KMS-11 (cell line): ENCODE results near the gene RHBDD2.
A peak's percentile ranks its signal among the peaks of the same experiment; 100 is the strongest.
"Not testable (repeated sequence)": the region's sequence is repeated elsewhere in the genome, so short reads cannot be mapped to it uniquely, and the experiment has no call there.

Experiments
- H2AFZ ChIP-seq: fragments of 200-600 bp; sonication (generic); 2 replicates; pipeline ENCODE4 v1.6.1; 2016; ENCODE audit warnings: antibody characterized with exemption, mixed run types, low read depth
- H3K27ac ChIP-seq: fragments of 200-600 bp; sonication (generic); 2 replicates; pipeline ENCODE4 v1.6.1; 2016; ENCODE audit warnings: mild to moderate bottlenecking, mixed run types
- H3K27me3 ChIP-seq: fragments of 200-600 bp; sonication (generic); 2 replicates; pipeline ENCODE4 v1.6.1; 2017; ENCODE audit warnings: mild to moderate bottlenecking, low read depth, mixed run types, moderate library complexity; ENCODE audit not compliant: insufficient read depth
- H3K36me3 ChIP-seq: fragments of 200-600 bp; sonication (generic); 2 replicates; pipeline ENCODE4 v1.6.1; 2017; ENCODE audit warnings: mild to moderate bottlenecking, mixed run types; ENCODE audit not compliant: insufficient read depth
- H3K4me1 ChIP-seq: fragments of 200-600 bp; sonication (generic); 2 replicates; pipeline ENCODE4 v1.6.1; 2016; ENCODE audit warnings: mild to moderate bottlenecking, low read depth, mixed run types; ENCODE audit not compliant: poor library complexity, severe bottlenecking
- H3K4me2 ChIP-seq: fragments of 200-600 bp; sonication (generic); 2 replicates; pipeline ENCODE4 v1.7.0; 2016; ENCODE audit warnings: mild to moderate bottlenecking, mixed run types
- H3K4me3 ChIP-seq: fragments of 200-600 bp; sonication (generic); IDR thresholded peaks from 2 replicates; pipeline ENCODE4 v1.6.1; 2017; ENCODE audit warnings: low read depth, low read length, mixed read lengths; ENCODE audit not compliant: insufficient read depth
- H3K79me2 ChIP-seq: fragments of 200-600 bp; sonication (generic); 2 replicates; pipeline ENCODE4 v1.6.1; 2016; ENCODE audit warnings: low read depth, mixed run types; ENCODE audit not compliant: insufficient read depth
- H3K9ac ChIP-seq: fragments of 200-600 bp; sonication (generic); 2 replicates; pipeline ENCODE4 v1.6.1; 2016; ENCODE audit warnings: mild to moderate bottlenecking, mixed run types
- H4K20me1 ChIP-seq: fragments of 200-600 bp; sonication (generic); 2 replicates; pipeline ENCODE4 v1.6.1; 2016; ENCODE audit warnings: mild to moderate bottlenecking, mixed run types; ENCODE audit not compliant: insufficient read depth
- CTCF ChIP-seq: fragments of 200-600 bp; sonication (generic); conservative IDR thresholded peaks from 2 replicates; pipeline ENCODE4 v1.6.1; 2017; ENCODE audit warnings: low read depth, mild to moderate bottlenecking, antibody characterized with exemption, low read length, moderate library complexity, mixed read lengths

The RHBDD2 gene

GRCh38 chr7:75878769-75879611 is at the start of gene RHBDD2:
RHBDD2 (plus strand) TSS chr7:75879034; CDS start chr7:75879083, 49 bp downstream.
- peaks cover 21% of the 10 kb centered on the region for H3K79me2 ChIP-seq
- peak within 1 kb of the TSS; percentile 69 for H2AFZ ChIP-seq
- H4K20me1 ChIP-seq, result no peaks in the 10 kb centered on the region
- peaks cover 55% of the 10 kb centered on the region for H3K4me1 ChIP-seq
- peaks cover 13% of the 10 kb centered on the region; the same call in 1 of the 2 replicates for H3K36me3 ChIP-seq
- peak within 1 kb of the TSS; percentile 30; the same call in 1 of the 2 replicates for H3K27ac ChIP-seq
- no peaks in the 10 kb centered on the region for H3K27me3 ChIP-seq
- no peak for TF ChIP-seq CTCF
- H3K9ac ChIP-seq, result peak within 1 kb of the TSS; percentile 59; the same call in 1 of the 2 replicates
- peak within 1 kb of the TSS; percentile 91 for H3K4me2 ChIP-seq
- peak within 1 kb of the TSS; percentile 77 for H3K4me3 ChIP-seq

GRCh38 chr7:75829656-75830055 is 49.2 kb upstream of the RHBDD2 start:
- not testable (repeated sequence) for H3K4me3 ChIP-seq, H3K4me1 ChIP-seq, H3K4me2 ChIP-seq, H3K79me2 ChIP-seq, H3K9ac ChIP-seq, H3K27ac ChIP-seq, H4K20me1 ChIP-seq, H3K36me3 ChIP-seq, H3K27me3 ChIP-seq, H2AFZ ChIP-seq

- H3K27me3 ChIP-seq, result no peaks in the 10 kb centered on the region
- H3K9ac ChIP-seq, result no peak overlapping the region
- no peak overlapping the region for H3K4me2 ChIP-seq
- no peaks in the 10 kb centered on the region for H3K36me3 ChIP-seq
- no peaks in the 10 kb centered on the region for H3K4me1 ChIP-seq
- no peaks in the 10 kb centered on the region for H3K79me2 ChIP-seq
- H3K4me3 ChIP-seq, result no peak overlapping the region
- no peak overlapping the region for H3K27ac ChIP-seq
- H4K20me1 ChIP-seq, result no peaks in the 10 kb centered on the region
- H2AFZ ChIP-seq, result no peak overlapping the region
- no peak for TF ChIP-seq CTCF
These were observed 47.9 kb upstream of the RHBDD2 start for GRCh38 chr7:75830978-75831377.

GRCh38 chr7:75833662-75834061 is 45.2 kb upstream of the RHBDD2 start:
- not testable (repeated sequence) for H3K4me2 ChIP-seq, H3K4me1 ChIP-seq, H2AFZ ChIP-seq, H3K4me3 ChIP-seq, H3K9ac ChIP-seq, H4K20me1 ChIP-seq, H3K79me2 ChIP-seq, H3K27ac ChIP-seq, H3K36me3 ChIP-seq, H3K27me3 ChIP-seq

- Histone ChIP-seq H3K9ac (no peak overlapping the region), H2AFZ (no peak overlapping the region), H3K4me1 (no peaks in the 10 kb centered on the region), H3K27me3 (no peaks in the 10 kb centered on the region), H3K4me3 (no peak overlapping the region), H3K36me3 (no peaks in the 10 kb centered on the region), H3K27ac (no peak overlapping the region), H4K20me1 (no peaks in the 10 kb centered on the region), H3K79me2 (no peaks in the 10 kb centered on the region), H3K4me2 (no peak overlapping the region)
- TF ChIP-seq CTCF, result no peak
These were observed 43.0 kb upstream of the RHBDD2 start for GRCh38 chr7:75835688-75836285.
